Neutrophil (primary cell): ENCODE measurements around the gene GOLGB1.
"Not testable (repeated sequence)": the region's sequence is repeated elsewhere in the genome, so short reads cannot be mapped to it uniquely, and the experiment has no call there.

Source experiments
- H3K27ac ChIP-seq: fragments of 200-600 bp; sonication (generic); 2 replicates; pipeline ENCODE4 v1.5.1; 2016; ENCODE audit warnings: mild to moderate bottlenecking, moderate library complexity
- H3K27me3 ChIP-seq: fragments of 200-600 bp; sonication (generic); 2 replicates; pipeline ENCODE4 v1.6.0; 2016; ENCODE audit warnings: mild to moderate bottlenecking
- H3K36me3 ChIP-seq: fragments of 200-600 bp; sonication (generic); 2 replicates; pipeline ENCODE4 v1.5.1; 2017
- H3K4me1 ChIP-seq, 2 experiments: fragments of 200-600 bp in 1 of 2; sonication (generic) in 1 of 2; 1 replicate in 1 of 2; 2 replicates in 1 of 2; pipeline versions ENCODE4 v1.5.1 to v1.6.1; 2013 to 2016; ENCODE audit warnings: low read depth in 1 of 2, low read length in 1 of 2, mild to moderate bottlenecking in 1 of 2, moderate library complexity in 1 of 2; ENCODE audit not compliant: control insufficient read depth in 1 of 2, insufficient read depth in 1 of 2
- H3K4me3 ChIP-seq, 2 experiments: fragments of 200-600 bp in 1 of 2; sonication (generic) in 1 of 2; 1 replicate in 1 of 2; 2 replicates in 1 of 2; pipeline ENCODE4 v1.5.1; 2013 to 2016; ENCODE audit warnings: low read depth in 1 of 2, low read length in 1 of 2, mild to moderate bottlenecking in 1 of 2, moderate library complexity in 1 of 2
- H3K9me3 ChIP-seq: fragments of 200-600 bp; sonication (generic); 2 replicates; pipeline ENCODE4 v1.5.1; 2016
- CTCF ChIP-seq: fragments of 200-600 bp; sonication (generic); IDR thresholded peaks from 2 replicates; pipeline ENCODE4 v1.5.1; 2016; ENCODE audit warnings: antibody characterized with exemption

The GOLGB1 gene

GRCh38 chr3:121748680-121749275 lies 763 bp downstream of the GOLGB1 start:
- TF ChIP-seq CTCF, result no peak
- peaks cover 23% of the 10 kb centered on the region in 2 experiments for H3K4me1 ChIP-seq
- no peaks in the 10 kb centered on the region for H3K36me3 ChIP-seq
- H3K4me3 ChIP-seq, result peak overlapping the region; percentile 93 to 95
- H3K27me3 ChIP-seq, result peaks cover 27% of the 10 kb centered on the region
- no peaks in the 10 kb centered on the region for H3K9me3 ChIP-seq
- peak overlapping the region; percentile 94 for H3K27ac ChIP-seq

- Histone ChIP-seq H3K4me1 (peaks cover 23% of the 10 kb centered on the region in 2 experiments), H3K9me3 (no peaks in the 10 kb centered on the region), H3K27me3 (peaks cover 19% of the 10 kb centered on the region), H3K36me3 (no peaks in the 10 kb centered on the region), H3K4me3 (no peak overlapping the region), H3K27ac (peak overlapping the region; percentile 94)
- TF ChIP-seq CTCF, result no peak
Observed at GRCh38 chr3:121747976-121748375, 1.6 kb downstream of the GOLGB1 start.

- not testable (repeated sequence) for H3K36me3 ChIP-seq, H3K4me1 ChIP-seq, H3K27me3 ChIP-seq, H3K9me3 ChIP-seq, H3K27ac ChIP-seq, H3K4me3 ChIP-seq
Observed at GRCh38 chr3:121743106-121743505, 6.4 kb downstream of the GOLGB1 start.

GRCh38 chr3:121740896-121741295 lies 8.6 kb downstream of the GOLGB1 start:
- Histone ChIP-seq H3K36me3 (no peaks in the 10 kb centered on the region), H3K4me3 (no peak overlapping the region), H3K9me3 (no peaks in the 10 kb centered on the region), H3K4me1 (no peaks in the 10 kb centered on the region), H3K27me3 (no peaks in the 10 kb centered on the region), H3K27ac (no peak overlapping the region)
- TF ChIP-seq CTCF, result no peak

GRCh38 chr3:121739902-121740301 lies 9.6 kb downstream of the GOLGB1 start:
- no peaks in the 10 kb centered on the region for H3K36me3 ChIP-seq
- H3K27me3 ChIP-seq, result no peaks in the 10 kb centered on the region
- no peaks in the 10 kb centered on the region for H3K9me3 ChIP-seq
- no peak overlapping the region for H3K4me3 ChIP-seq
- no peak for TF ChIP-seq CTCF
- no peak overlapping the region for H3K27ac ChIP-seq
- H3K4me1 ChIP-seq, result no peaks in the 10 kb centered on the region

- no peaks in the 10 kb centered on the region for H3K27me3 ChIP-seq
Observed at GRCh38 chr3:121737644-121738043, 11.9 kb downstream of the GOLGB1 start.

More at GRCh38 chr3:121737644-121738043, 11.9 kb downstream of the GOLGB1 start:
- TF ChIP-seq CTCF, result no peak
- Histone ChIP-seq H3K4me1 (no peaks in the 10 kb centered on the region), H3K27ac (no peak overlapping the region), H3K36me3 (no peaks in the 10 kb centered on the region), H3K9me3 (no peaks in the 10 kb centered on the region), H3K4me3 (no peak overlapping the region)
